NAMALWA (cell line): ENCODE data around the gene OR52E4.

Experiments
- DNase-seq: peaks from one replicate; pipeline ENCODE4 v3.0.0-alpha.2; 2015; ENCODE audit warnings: low spot score

OR52E4 gene

DNA sequence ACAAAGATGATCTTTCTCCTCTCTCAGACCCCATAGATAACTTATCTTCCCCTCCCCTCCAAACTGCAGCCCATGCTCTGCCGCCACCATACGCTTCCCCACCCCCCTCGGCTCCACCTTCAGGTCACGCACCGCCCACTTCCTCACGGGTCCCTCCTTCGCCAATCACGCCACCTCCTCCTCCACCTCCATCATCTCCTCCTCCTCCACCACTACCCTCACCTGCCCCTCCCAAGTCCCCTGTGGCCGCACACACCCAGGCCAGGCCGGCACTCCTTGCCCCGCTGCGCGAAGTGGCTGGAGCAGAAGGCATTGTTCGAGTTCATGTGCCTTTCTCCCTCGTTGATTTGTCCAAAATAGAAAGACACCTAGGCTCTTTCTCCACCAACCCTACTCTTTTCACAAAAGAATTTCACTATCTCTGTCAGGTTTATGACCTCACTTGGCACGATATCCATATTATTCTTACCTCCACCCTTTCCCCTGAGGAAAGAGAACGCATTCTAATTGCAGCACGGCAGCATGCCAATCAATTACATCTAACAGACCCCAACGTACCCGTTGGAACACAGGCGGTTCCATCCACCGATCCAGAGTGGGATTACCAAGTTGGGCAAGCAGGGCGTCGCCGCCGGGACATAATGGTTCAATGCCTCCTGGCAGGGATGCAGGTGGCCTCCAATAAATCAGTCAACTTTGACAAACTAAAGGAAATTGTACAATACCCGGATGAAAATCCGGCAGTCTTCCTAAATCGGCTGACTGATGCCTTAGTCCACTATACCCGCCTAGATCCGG lies 49.3 kb downstream of the OR52E4 start:
- no peak for DNase-seq

DNA sequence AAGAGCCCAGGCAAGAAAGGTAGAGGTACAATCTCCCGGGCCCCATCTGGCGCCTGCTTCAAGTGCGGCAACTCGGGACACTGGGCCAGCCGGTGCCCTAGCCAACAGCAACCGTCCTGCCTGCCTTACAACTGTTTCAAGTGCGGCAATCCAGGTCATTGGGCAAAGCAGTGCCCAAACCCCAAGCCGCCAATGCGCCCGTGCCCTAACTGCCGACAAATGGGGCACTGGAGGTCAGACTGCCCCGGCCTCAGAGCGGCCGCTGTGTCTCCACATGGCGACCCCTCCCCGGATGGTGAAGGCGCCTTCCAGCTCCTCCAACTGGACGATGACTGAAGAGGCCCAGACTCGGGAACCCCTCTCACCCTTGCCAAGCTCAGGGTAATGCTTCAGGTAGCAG lies 50.2 kb downstream of the OR52E4 start:
- DNase-seq, result no peak

DNA sequence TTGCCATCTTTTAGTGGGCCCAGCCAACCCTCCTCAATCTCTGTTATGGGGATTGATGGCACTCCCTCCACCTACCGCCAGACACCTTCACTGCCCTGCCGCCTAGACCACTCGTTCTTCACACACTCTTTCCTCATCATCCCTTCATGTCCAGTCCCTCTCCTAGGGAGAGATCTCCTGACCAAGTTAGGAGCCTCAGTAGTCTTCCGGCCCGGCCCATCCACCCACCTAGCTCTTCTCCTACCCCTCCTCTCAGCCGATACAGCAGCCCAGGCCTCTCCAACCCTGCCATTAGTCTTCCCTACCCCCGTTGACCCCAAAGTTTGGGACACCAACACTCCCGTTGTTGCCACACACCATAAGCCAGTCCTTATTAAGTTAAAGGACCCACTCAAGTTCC lies 50.6 kb downstream of the OR52E4 start:
- DNase-seq, result no peak

DNA sequence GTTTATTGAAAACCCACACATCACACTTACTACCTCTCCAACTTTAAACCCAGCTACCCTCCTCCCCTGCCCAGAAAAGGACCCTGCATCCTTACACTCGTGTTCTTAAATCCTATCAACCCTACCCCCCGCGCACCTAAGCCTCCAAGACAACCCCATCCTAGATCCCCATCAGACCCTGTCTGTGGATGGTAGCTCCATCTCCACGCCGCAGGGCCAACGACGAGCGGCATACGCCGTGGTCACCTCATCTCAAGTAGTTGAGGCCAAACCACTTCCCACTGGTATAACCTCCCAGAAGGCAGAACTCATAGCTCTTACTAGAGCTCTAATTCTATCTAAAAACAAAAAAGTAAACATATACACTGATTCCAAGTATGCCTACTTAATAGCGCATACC lies 52.2 kb downstream of the OR52E4 start:
- DNase-seq, result no peak

DNA sequence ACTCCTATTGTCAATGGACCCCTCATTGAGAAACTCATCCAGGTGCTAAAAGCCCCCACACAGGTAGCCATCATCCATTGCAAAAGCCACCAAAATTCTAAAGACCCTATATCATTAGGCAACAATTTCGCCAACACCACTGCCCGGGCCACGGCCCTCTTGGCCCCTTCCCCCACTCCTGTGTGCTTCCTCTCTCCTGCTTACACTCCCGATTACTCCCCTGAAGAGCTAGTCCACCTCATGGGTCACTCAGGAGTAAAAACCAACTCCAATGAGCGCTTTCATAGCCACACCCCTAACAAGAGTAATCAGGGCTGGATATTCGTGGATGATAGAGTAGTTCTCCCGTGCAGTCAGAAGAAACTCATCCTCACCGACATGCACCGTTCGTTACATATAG lies 52.7 kb downstream of the OR52E4 start:
- DNase-seq, result no peak
